ENCODE data around the gene ZNF212. TPM values are rescaled to one million over a fixed set of nuclear protein-coding genes. Genes with fewer than 3 reads are reported as not detected.
A peak's percentile ranks its signal among the peaks of the same experiment; 100 is the strongest.

The ZNF212 gene
- total RNA-seq, 1 donor from 2014 or later = 6.1 TPM

- FAIRE-seq (no peak), DNase-seq (ENCODE audit: low read depth) (no peak)
- Histone ChIP-seq H3K36me3 (ENCODE audit: control insufficient read depth, insufficient read depth, low read length) (peaks cover 34% of the 10 kb centered on the region), H3K27me3 (ENCODE audit: control insufficient read depth, insufficient read depth, low read length) (no peaks in the 10 kb centered on the region), H3K4me3 (ENCODE audit: low read depth, low read length) (no peak overlapping the region)
- TF ChIP-seq, protein P1, sequence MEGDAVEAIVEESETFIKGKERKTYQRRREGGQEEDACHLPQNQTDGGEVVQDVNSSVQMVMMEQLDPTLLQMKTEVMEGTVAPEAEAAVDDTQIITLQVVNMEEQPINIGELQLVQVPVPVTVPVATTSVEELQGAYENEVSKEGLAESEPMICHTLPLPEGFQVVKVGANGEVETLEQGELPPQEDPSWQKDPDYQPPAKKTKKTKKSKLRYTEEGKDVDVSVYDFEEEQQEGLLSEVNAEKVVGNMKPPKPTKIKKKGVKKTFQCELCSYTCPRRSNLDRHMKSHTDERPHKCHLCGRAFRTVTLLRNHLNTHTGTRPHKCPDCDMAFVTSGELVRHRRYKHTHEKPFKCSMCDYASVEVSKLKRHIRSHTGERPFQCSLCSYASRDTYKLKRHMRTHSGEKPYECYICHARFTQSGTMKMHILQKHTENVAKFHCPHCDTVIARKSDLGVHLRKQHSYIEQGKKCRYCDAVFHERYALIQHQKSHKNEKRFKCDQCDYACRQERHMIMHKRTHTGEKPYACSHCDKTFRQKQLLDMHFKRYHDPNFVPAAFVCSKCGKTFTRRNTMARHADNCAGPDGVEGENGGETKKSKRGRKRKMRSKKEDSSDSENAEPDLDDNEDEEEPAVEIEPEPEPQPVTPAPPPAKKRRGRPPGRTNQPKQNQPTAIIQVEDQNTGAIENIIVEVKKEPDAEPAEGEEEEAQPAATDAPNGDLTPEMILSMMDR (IDR thresholded peaks at IDR 0.05; ENCODE audit: insufficient read depth, low read length, severe bottlenecking) = no peak
Observed at GRCh38 chr7:149216402-149216801, 23.0 kb upstream of the ZNF212 start.

DNA sequence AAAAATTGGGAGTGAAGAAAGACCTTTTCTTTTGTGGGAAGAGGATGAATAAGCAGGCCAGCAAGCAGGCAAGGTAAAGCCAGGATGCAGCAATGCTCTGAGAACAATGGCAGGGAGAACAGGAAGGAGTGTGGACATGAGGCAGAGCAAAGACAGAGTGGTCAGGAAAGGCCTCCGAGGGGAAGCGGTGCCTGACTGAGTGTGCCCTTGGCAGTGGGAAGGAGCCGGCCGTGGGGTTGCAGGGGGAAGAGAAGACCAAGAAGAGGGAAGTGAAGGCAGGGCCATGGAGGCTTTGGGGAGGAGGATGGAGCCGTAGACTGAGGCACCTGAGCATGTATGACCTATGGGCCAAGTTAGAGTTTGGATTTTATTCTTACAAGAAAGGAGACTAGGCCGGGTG lies 21.9 kb upstream of the ZNF212 start:
- FAIRE-seq (no peak), DNase-seq (ENCODE audit: low read depth) (no peak)
- Histone ChIP-seq H3K4me3 (ENCODE audit: low read depth, low read length) (no peak overlapping the region), H3K27me3 (ENCODE audit: control insufficient read depth, insufficient read depth, low read length) (no peaks in the 10 kb centered on the region), H3K36me3 (ENCODE audit: control insufficient read depth, insufficient read depth, low read length) (peaks cover 33% of the 10 kb centered on the region)
- TF ChIP-seq, protein P1 (IDR thresholded peaks at IDR 0.05; ENCODE audit: insufficient read depth, low read length, severe bottlenecking) = no peak

DNA sequence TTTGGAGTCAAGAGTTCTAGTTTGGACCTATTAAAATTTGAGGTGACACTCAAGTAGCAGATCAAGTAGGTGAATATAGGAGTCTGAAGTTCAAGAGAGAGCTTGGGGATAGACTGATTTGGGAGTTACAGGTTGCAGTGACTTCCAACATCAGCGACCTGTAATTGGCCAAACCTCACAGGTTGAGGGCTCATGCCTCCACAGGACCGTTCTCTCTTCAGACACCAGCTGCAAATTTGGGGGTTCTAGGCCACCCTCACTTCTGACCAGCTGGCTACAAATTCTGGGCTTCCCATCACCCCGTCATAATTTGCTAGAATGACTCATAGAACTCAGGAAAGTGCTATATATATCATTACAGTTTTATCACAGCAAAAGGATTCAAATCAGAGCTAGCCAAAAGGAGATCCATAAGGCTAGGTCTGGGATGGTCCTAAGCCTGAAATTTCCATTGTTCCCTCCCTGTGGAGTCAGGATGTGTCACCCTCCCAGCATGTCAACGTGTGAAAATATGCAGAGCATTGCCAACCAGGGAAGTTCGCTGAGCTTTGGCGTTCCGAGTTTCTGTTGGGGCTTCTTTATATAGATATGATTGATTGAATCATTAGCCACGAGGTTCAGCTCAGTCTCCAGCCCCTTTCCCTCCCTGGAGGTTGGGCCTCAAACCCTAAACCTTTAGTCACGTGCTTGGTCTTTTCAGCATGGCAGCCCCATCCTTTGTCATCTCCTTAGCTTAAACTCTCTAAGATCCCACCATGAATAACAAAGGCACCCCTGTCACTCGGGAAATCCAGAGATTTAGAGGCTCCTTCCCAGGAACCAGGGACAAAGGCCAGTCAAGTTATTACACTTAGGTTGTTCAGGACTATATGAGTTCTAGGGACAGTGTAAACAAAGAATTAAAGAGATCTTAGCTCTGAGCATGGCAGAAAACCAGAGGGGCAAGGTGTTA lies 20.7 kb upstream of the ZNF212 start:
- FAIRE-seq = peak; percentile 7
- H3K36me3 ChIP-seq (ENCODE audit: control insufficient read depth, insufficient read depth, low read length) = peaks cover 25% of the 10 kb centered on the region
- no peak for DNase-seq (ENCODE audit: low read depth)
- TF ChIP-seq, protein P1 (IDR thresholded peaks at IDR 0.05; ENCODE audit: insufficient read depth, low read length, severe bottlenecking) = no peak
- no peak overlapping the region for H3K4me3 ChIP-seq (ENCODE audit: low read depth, low read length)
- no peaks in the 10 kb centered on the region for H3K27me3 ChIP-seq (ENCODE audit: control insufficient read depth, insufficient read depth, low read length)

GRCh38 chr7:149220534-149220933 lies 18.9 kb upstream of the ZNF212 start:
- H3K36me3 ChIP-seq (ENCODE audit: control insufficient read depth, insufficient read depth, low read length) = peaks cover 19% of the 10 kb centered on the region
- DNase-seq (ENCODE audit: low read depth) (peak; percentile 84), FAIRE-seq (no peak)
- no peaks in the 10 kb centered on the region for H3K27me3 ChIP-seq (ENCODE audit: control insufficient read depth, insufficient read depth, low read length)
- TF ChIP-seq, protein P1 (IDR thresholded peaks at IDR 0.05; ENCODE audit: insufficient read depth, low read length, severe bottlenecking) = no peak
- no peak overlapping the region for H3K4me3 ChIP-seq (ENCODE audit: low read depth, low read length)

DNA sequence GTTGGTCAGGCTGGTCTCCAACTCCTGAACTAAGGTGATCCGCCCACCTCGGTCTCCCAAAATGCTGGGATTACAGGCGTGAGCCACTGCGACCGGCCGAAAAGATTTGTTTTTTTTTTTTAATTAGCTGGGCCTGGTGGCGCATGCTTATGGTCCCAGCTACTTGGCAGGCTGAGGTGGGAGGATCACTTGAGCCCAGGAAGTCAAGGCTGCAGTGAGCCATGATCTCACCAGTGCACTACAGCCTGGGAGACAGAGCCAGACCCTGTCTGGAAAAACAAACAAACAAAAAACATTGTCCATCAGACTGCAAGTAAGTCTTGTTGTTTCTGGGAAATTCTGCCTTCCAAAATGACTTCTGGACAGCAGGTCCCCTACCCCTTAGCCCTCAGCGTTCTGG lies 16.3 kb upstream of the ZNF212 start:
- H3K27me3 ChIP-seq (ENCODE audit: control insufficient read depth, insufficient read depth, low read length) = no peaks in the 10 kb centered on the region
- peaks cover 9% of the 10 kb centered on the region for H3K36me3 ChIP-seq (ENCODE audit: control insufficient read depth, insufficient read depth, low read length)
- TF ChIP-seq, protein P1 (IDR thresholded peaks at IDR 0.05; ENCODE audit: insufficient read depth, low read length, severe bottlenecking) = no peak
- H3K4me3 ChIP-seq (ENCODE audit: low read depth, low read length) = no peak overlapping the region
- DNase-seq (ENCODE audit: low read depth) = no peak
- no peak for FAIRE-seq

All from bronchial epithelial cell (primary cell).